H9 (cell line): ENCODE data around the gene NDUFB1. TPM values are rescaled to one million over a fixed set of nuclear protein-coding genes. Genes with fewer than 3 reads are reported as not detected.
A peak's percentile ranks its signal among the peaks of the same experiment; 100 is the strongest.

ENCODE experiments used
- DNase-seq: peaks from one replicate; pipeline ENCODE4 v3.0.0-alpha.2; 2017
- H2AFZ ChIP-seq: one replicate; pipeline ENCODE4 v1.6.1; 2013; ENCODE audit warnings: mild to moderate bottlenecking, low read length, control low read depth, moderate library complexity
- H2AK5ac ChIP-seq: 2 replicates; pipeline ENCODE4 v1.6.1; 2013; ENCODE audit warnings: low read length, control low read depth, mixed read lengths; ENCODE audit not compliant: insufficient read length
- H2BK120ac ChIP-seq: one replicate; pipeline ENCODE4 v1.6.1; 2013; ENCODE audit warnings: low read depth, mild to moderate bottlenecking, low read length, control low read depth, inconsistent platforms; ENCODE audit not compliant: poor library complexity, severe bottlenecking
- H2BK12ac ChIP-seq: 2 replicates; pipeline ENCODE4 v1.6.1; 2013; ENCODE audit warnings: low read length, control low read depth, mixed read lengths, low read depth; ENCODE audit not compliant: insufficient read length
- H2BK15ac ChIP-seq: 2 replicates; pipeline ENCODE4 v1.6.1; 2013; ENCODE audit warnings: low read depth, low read length, control low read depth
- H2BK20ac ChIP-seq: one replicate; pipeline ENCODE4 v1.6.1; 2013; ENCODE audit warnings: low read depth, mild to moderate bottlenecking, low read length, control low read depth, inconsistent platforms; ENCODE audit not compliant: poor library complexity, severe bottlenecking
- H2BK5ac ChIP-seq: 2 replicates; pipeline ENCODE4 v1.6.1; 2013; ENCODE audit warnings: low read length, control low read depth, mixed read lengths; ENCODE audit not compliant: insufficient read length
- H3K14ac ChIP-seq: 2 replicates; pipeline ENCODE4 v1.6.1; 2013; ENCODE audit warnings: low read length, control low read depth; ENCODE audit not compliant: insufficient read depth
- H3K18ac ChIP-seq: 2 replicates; pipeline ENCODE4 v1.6.1; 2013; ENCODE audit warnings: low read depth, mild to moderate bottlenecking, mixed read lengths, low read length, control low read depth; ENCODE audit not compliant: insufficient read length
- H3K23ac ChIP-seq: 2 replicates; pipeline ENCODE4 v1.6.1; 2013; ENCODE audit warnings: low read length, control low read depth, mixed read lengths, low read depth; ENCODE audit not compliant: insufficient read length
- H3K23me2 ChIP-seq: 2 replicates; pipeline ENCODE4 v1.6.1; 2013; ENCODE audit warnings: low read depth, mild to moderate bottlenecking, mixed read lengths, low read length, control low read depth; ENCODE audit not compliant: insufficient read length, poor library complexity, severe bottlenecking
- H3K27ac ChIP-seq: 2 replicates; pipeline ENCODE4 v1.5.1; 2013; ENCODE audit warnings: low read length, control low read depth, mixed read lengths, low read depth; ENCODE audit not compliant: insufficient read length
- H3K27me3 ChIP-seq: 2 replicates; pipeline ENCODE4 v1.6.1; 2013; ENCODE audit warnings: low read length, control low read depth, inconsistent platforms; ENCODE audit not compliant: insufficient read depth
- H3K4ac ChIP-seq: 2 replicates; pipeline ENCODE4 v1.6.1; 2013; ENCODE audit warnings: low read depth, mild to moderate bottlenecking, control low read depth, inconsistent platforms, low read length, moderate library complexity
- H3K4me1 ChIP-seq: 2 replicates; pipeline ENCODE4 v1.6.1; 2013; ENCODE audit warnings: low read length, control low read depth, inconsistent platforms; ENCODE audit not compliant: insufficient read depth
- H3K4me2 ChIP-seq: 2 replicates; pipeline ENCODE4 v1.6.1; 2013; ENCODE audit warnings: low read length, control low read depth, mixed read lengths; ENCODE audit not compliant: insufficient read length, insufficient read depth
- H3K56ac ChIP-seq: 2 replicates; pipeline ENCODE4 v1.6.1; 2013; ENCODE audit warnings: low read depth, mild to moderate bottlenecking, mixed read lengths, low read length, control low read depth; ENCODE audit not compliant: insufficient read length
- H3K79me1 ChIP-seq: 2 replicates; pipeline ENCODE4 v1.6.1; 2013; ENCODE audit warnings: low read depth, mild to moderate bottlenecking, moderate library complexity, low read length, control low read depth, inconsistent platforms; ENCODE audit not compliant: insufficient read depth, poor library complexity, severe bottlenecking
- H3K79me2 ChIP-seq: 2 replicates; pipeline ENCODE4 v1.6.1; 2013; ENCODE audit warnings: low read length, control low read depth, inconsistent platforms; ENCODE audit not compliant: insufficient read depth
- H3K9ac ChIP-seq: 2 replicates; pipeline ENCODE4 v1.6.1; 2013; ENCODE audit warnings: low read length, control low read depth, mixed read lengths; ENCODE audit not compliant: insufficient read length; ENCODE audit errors: extremely low read depth
- H3K9me3 ChIP-seq: one replicate; pipeline ENCODE4 v1.6.1; 2013; ENCODE audit warnings: low read depth, low read length, inconsistent platforms; ENCODE audit not compliant: control insufficient read depth
- H3T11ph ChIP-seq: one replicate; pipeline ENCODE4 v1.6.1; 2013; ENCODE audit warnings: mild to moderate bottlenecking, low read length, control low read depth, inconsistent platforms
- H4K20me1 ChIP-seq: one replicate; pipeline ENCODE4 v1.6.1; 2013; ENCODE audit not compliant: control insufficient read depth, insufficient read length, insufficient read depth
- H4K5ac ChIP-seq: 2 replicates; pipeline ENCODE4 v1.6.1; 2013; ENCODE audit warnings: low read depth, mild to moderate bottlenecking, mixed read lengths, low read length, control low read depth; ENCODE audit not compliant: insufficient read length
- H4K8ac ChIP-seq: replicated peaks from 2 replicates; pipeline ENCODE4 v1.6.1; 2013; ENCODE audit warnings: low read length, control low read depth, mixed read lengths, low read depth; ENCODE audit not compliant: insufficient read length
- H4K91ac ChIP-seq: 2 replicates; pipeline ENCODE4 v1.6.1; 2013; ENCODE audit warnings: low read depth, mild to moderate bottlenecking, moderate library complexity, mixed read lengths, low read length, control low read depth; ENCODE audit not compliant: insufficient read length
- H3K27ac Mint-ChIP-seq, 3 experiments: 2 replicates in 2 of 3; 3 replicates in 1 of 3; pipeline ENCODE4 v1.8.0; 2020 to 2021; ENCODE audit warnings: mixed read lengths in 3 of 3, mild to moderate bottlenecking in 1 of 3, moderate library complexity in 1 of 3
- H3K27me3 Mint-ChIP-seq: 2 replicates; pipeline ENCODE4 v1.8.0; 2021; ENCODE audit warnings: low read depth, mild to moderate bottlenecking, moderate library complexity, mixed read lengths
- H3K36me3 Mint-ChIP-seq, 3 experiments: 2 replicates in 2 of 3; 3 replicates in 1 of 3; pipeline ENCODE4 v1.8.0; 2020 to 2021; ENCODE audit warnings: low read depth in 3 of 3, mixed read lengths in 3 of 3; ENCODE audit not compliant: insufficient read depth in 1 of 3
- H3K4me1 Mint-ChIP-seq, 2 experiments: 2 replicates each; pipeline ENCODE4 v1.8.0; 2020; ENCODE audit warnings: mixed read lengths in 2 of 2
- H3K4me3 Mint-ChIP-seq, 2 experiments: 2 replicates in 1 of 2; 3 replicates in 1 of 2; pipeline ENCODE4 v1.8.0; 2020 to 2021; ENCODE audit warnings: mild to moderate bottlenecking in 2 of 2, mixed read lengths in 2 of 2, moderate library complexity in 1 of 2
- H3K9me3 Mint-ChIP-seq, 2 experiments: 2 replicates in 1 of 2; 3 replicates in 1 of 2; pipeline ENCODE4 v1.8.0; 2020; ENCODE audit warnings: mild to moderate bottlenecking in 2 of 2, mixed read lengths in 2 of 2, moderate library complexity in 1 of 2
- CTCF ChIP-seq: fragments of 200-600 bp; sonication (generic); conservative IDR thresholded peaks from 3 replicates; pipeline ENCODE4 v1.8.0; 2021; ENCODE audit warnings: antibody characterized with exemption, mild to moderate bottlenecking
- WGBS: extraction: QIAGEN DNeasy Blood & Tissue Kit; methylation state at CpG from one replicate; pipeline ENCODE4 v1.1.7; 2013; ENCODE audit warnings: missing lambda C conversion rate, low lambda C conversion rate, mixed read lengths; ENCODE audit not compliant: insufficient read length; ENCODE audit errors: extremely low coverage; 5-methylcytosine and 5-hydroxymethylcytosine counted together
- total RNA-seq: library from RNA; stranded (reverse); gene quantifications from 2 replicates; pipeline ENCODE4 v1.2.1, GENCODE V29; 2021

NDUFB1 gene
- total RNA-seq, 1 experiment from 2014 or later: 153 TPM

GRCh38 chr14:92109490-92109889, 12.0 kb downstream of the NDUFB1 start:
- H2BK20ac ChIP-seq: no peak overlapping the region
- no peak overlapping the region for H3K9ac ChIP-seq
- no peak overlapping the region for H4K5ac ChIP-seq
- H3K9me3 Mint-ChIP-seq: no peaks in the 10 kb centered on the region
- no peak overlapping the region for H3K14ac ChIP-seq
- no peaks in the 10 kb centered on the region for H3K9me3 ChIP-seq
- no CpG with 5 or more reads among the region's 5 CpGs for WGBS
- no peak overlapping the region for H2BK15ac ChIP-seq
- no peaks in the 10 kb centered on the region for H3K27me3 Mint-ChIP-seq
- no peak overlapping the region for H2BK120ac ChIP-seq
- H3K56ac ChIP-seq: no peak overlapping the region
- no peak overlapping the region for H3K4ac ChIP-seq
- H3K27me3 ChIP-seq: no peaks in the 10 kb centered on the region
- no peak overlapping the region for H4K8ac ChIP-seq
- no peak overlapping the region for H3K27ac ChIP-seq
- H4K20me1 ChIP-seq: no peaks in the 10 kb centered on the region
- H3K27ac Mint-ChIP-seq: peak overlapping the region in 1 of 3 experiments; percentile 42; a peak in 1 of 7 replicates
- H3K79me1 ChIP-seq: peaks cover 3% of the 10 kb centered on the region
- H2BK5ac ChIP-seq: no peak overlapping the region
- H2AK5ac ChIP-seq: no peak overlapping the region
- DNase-seq: no peak
- no peak overlapping the region for H2BK12ac ChIP-seq
- H3K4me1 Mint-ChIP-seq: peaks cover 26 to 28% of the 10 kb centered on the region in 2 experiments
- no peaks in the 10 kb centered on the region for H3K23me2 ChIP-seq
- no peak overlapping the region for H2AFZ ChIP-seq
- no peaks in the 10 kb centered on the region for H3K36me3 Mint-ChIP-seq
- H3K23ac ChIP-seq: no peak overlapping the region
- peaks cover 2% of the 10 kb centered on the region; the same call in 1 of the 2 replicates for H3K4me1 ChIP-seq
- H3K18ac ChIP-seq: no peak overlapping the region
- H4K91ac ChIP-seq: no peak overlapping the region
- H3T11ph ChIP-seq: no peak overlapping the region
- no peak overlapping the region for H3K4me3 Mint-ChIP-seq
- no peak overlapping the region for H3K4me2 ChIP-seq
- no peak for TF ChIP-seq CTCF
- peaks cover 10% of the 10 kb centered on the region; the same call in 1 of the 2 replicates for H3K79me2 ChIP-seq
